K562 (cell line): ENCODE measurements around the gene CREM. TPM values are rescaled to one million over a fixed set of nuclear protein-coding genes. Genes with fewer than 3 reads are reported as not detected.

Experiments used
- ATF7 ChIP-seq: fragments of 450-650 bp; IDR thresholded peaks from 2 replicates; pipeline ENCODE4 v1.7.1; 2014; ENCODE audit warnings: mild to moderate bottlenecking, moderate library complexity
- DPF2 ChIP-seq: fragments of 450-650 bp; IDR thresholded peaks from 2 replicates; pipeline ENCODE4 v1.6.1; 2016
- ETV1 ChIP-seq: fragments of 450-650 bp; conservative IDR thresholded peaks from 2 replicates; pipeline ENCODE4 v1.6.1; 2016; ENCODE audit warnings: missing genetic modification characterization, control low read depth, low read depth, missing compliant biosample characterization
- GABPA ChIP-seq: fragments of 200-800 bp; sonication (Bioruptor generic); conservative IDR thresholded peaks from 2 replicates; pipeline ENCODE4 v1.6.1; 2016; ENCODE audit warnings: low read depth, missing genetic modification characterization, missing compliant biosample characterization
- GTF2E2 ChIP-seq: fragments of 200-800 bp; sonication (Bioruptor generic); IDR thresholded peaks from 2 replicates; pipeline ENCODE4 v1.6.1; 2016; ENCODE audit warnings: missing genetic modification characterization, missing compliant biosample characterization
- MEF2D ChIP-seq: conservative IDR thresholded peaks from 2 replicates; pipeline ENCODE4 v1.6.1; 2016; ENCODE audit warnings: low read depth, missing genetic modification characterization, missing compliant biosample characterization
- MEIS2 ChIP-seq: fragments of 450-650 bp; IDR thresholded peaks from 2 replicates; pipeline ENCODE4 v1.6.1; 2014; ENCODE audit warnings: mild to moderate bottlenecking; ENCODE audit not compliant: partially characterized antibody
- NEUROD1 ChIP-seq: fragments of 150-350 bp; IDR thresholded peaks from 2 replicates; pipeline ENCODE4 v1.6.1; 2014; ENCODE audit warnings: borderline replicate concordance, low read length, low read depth; ENCODE audit not compliant: partially characterized antibody
- PHF21A ChIP-seq: fragments of 450-650 bp; IDR thresholded peaks from 2 replicates; pipeline ENCODE4 v1.6.1; 2017; ENCODE audit warnings: low read depth, borderline replicate concordance
- SMARCE1 ChIP-seq: fragments of 450-650 bp; IDR thresholded peaks from 2 replicates; pipeline ENCODE4 v1.7.1; 2016; ENCODE audit warnings: mild to moderate bottlenecking
- ZBTB49 ChIP-seq: sonication (generic); formaldehyde crosslinking; IDR thresholded peaks from 2 replicates; pipeline ENCODE4 v1.8.0; 2022; ENCODE audit warnings: missing genetic modification reagents, mild to moderate bottlenecking, borderline replicate concordance
- ZNF184 ChIP-seq: sonication (generic); formaldehyde crosslinking; IDR thresholded peaks from 2 replicates; pipeline ENCODE4 v1.5.0; 2020; ENCODE audit warnings: missing genetic modification reagents
- ZNF507 ChIP-seq: conservative IDR thresholded peaks from 2 replicates; pipeline ENCODE4 v1.6.1; 2017; ENCODE audit warnings: missing genetic modification characterization, missing compliant biosample characterization
- polyA plus RNA-seq, 8 experiments: library from polyadenylated mRNA; depleted of rRNA in 4 of 8; stranded (reverse) in 5 of 8; unstranded in 3 of 8; fragments of >200 nt; fragmentation: Nextera tagmentation in 2 of 8; fragmentation: Illumina TruSeq in 1 of 8; extraction: Ambion mirVana in 2 of 8; extraction: Trizol in 1 of 8; gene quantifications; 2 replicates each; pipeline versions ENCODE4 v1.2.1 to v1.2.3, GENCODE V29; 2011 to 2014; ENCODE audit warnings: inconsistent platforms in 1 of 8, missing spikeins in 1 of 8
- total RNA-seq, 7 experiments: library from RNA; depleted of rRNA in 6 of 7; stranded (reverse); fragments of >200 nt in 6 of 7; fragmentation: Illumina TruSeq in 2 of 7; extraction: Trizol in 2 of 7; gene quantifications; 2 replicates each; pipeline versions ENCODE4 v1.2.1 to v1.2.3, GENCODE V29; 2011 to 2021; ENCODE audit warnings: low replicate concordance in 1 of 7
- TF ChIP-seq, protein P1 (sequence below), 2 experiments: IDR thresholded peaks in 1 of 2; conservative IDR thresholded peaks in 1 of 2; 2 replicates each; pipeline ENCODE4 v1.6.1; 2016; ENCODE audit warnings: low read depth in 2 of 2, mild to moderate bottlenecking in 1 of 2, missing compliant biosample characterization in 1 of 2, missing genetic modification characterization in 1 of 2, moderate library complexity in 1 of 2

CREM gene
- total and polyA plus RNA-seq, 9 of the 15 experiments (the other 6 are each of a cell fraction or from before 2014, with no cell fraction given) = 39.1 to 70.2 (median 48.3) TPM

- TF ChIP-seq ZNF184 (CRISPR knock-in tag) (no peak), DPF2 (peak; percentile 74), MEF2D (no peak), GABPA (peak; percentile 87), MEIS2 (peak; percentile 99), ZBTB49 (no peak), ZNF507 (tag) (no peak), GTF2E2 (peak; percentile 88), SMARCE1 (peak; percentile 62; the same call in 1 of the 2 replicates), PHF21A (peak; percentile 11; the same call in 1 of the 2 replicates), NEUROD1 (no peak), ETV1 (tag) (peak; percentile 96), ATF7 (peak; percentile 97)
- TF ChIP-seq, protein P1, sequence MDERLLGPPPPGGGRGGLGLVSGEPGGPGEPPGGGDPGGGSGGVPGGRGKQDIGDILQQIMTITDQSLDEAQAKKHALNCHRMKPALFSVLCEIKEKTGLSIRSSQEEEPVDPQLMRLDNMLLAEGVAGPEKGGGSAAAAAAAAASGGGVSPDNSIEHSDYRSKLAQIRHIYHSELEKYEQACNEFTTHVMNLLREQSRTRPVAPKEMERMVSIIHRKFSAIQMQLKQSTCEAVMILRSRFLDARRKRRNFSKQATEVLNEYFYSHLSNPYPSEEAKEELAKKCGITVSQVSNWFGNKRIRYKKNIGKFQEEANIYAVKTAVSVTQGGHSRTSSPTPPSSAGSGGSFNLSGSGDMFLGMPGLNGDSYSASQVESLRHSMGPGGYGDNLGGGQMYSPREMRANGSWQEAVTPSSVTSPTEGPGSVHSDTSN (CRISPR knock-in tag; IDR thresholded peaks at IDR 0.05; ENCODE audit: low read depth) = no peak
- TF ChIP-seq, protein P1 (tag; conservative IDR thresholded peaks at IDR 0.05; ENCODE audit: low read depth) = peak; percentile 94
Measured at GRCh38 chr10:35195361-35196306, 69.0 kb downstream of the CREM start (continued).
